Neural cell (in vitro differentiated cells): Measurements from ENCODE around the gene POLR3B.

Source experiments
- CTCF ChIP-seq: fragments of 450-650 bp; IDR thresholded peaks from 2 replicates; pipeline ENCODE4 v1.5.1; 2014; ENCODE audit warnings: antibody characterized with exemption, mild to moderate bottlenecking, moderate library complexity; ENCODE audit not compliant: poor library complexity, severe bottlenecking
- EP300 ChIP-seq: fragments of 450-650 bp; conservative IDR thresholded peaks from 2 replicates; pipeline ENCODE4 v1.6.1; 2014; ENCODE audit warnings: antibody characterized with exemption, mild to moderate bottlenecking, moderate library complexity; ENCODE audit not compliant: poor library complexity, severe bottlenecking
- POLR2AphosphoS5 ChIP-seq: IDR thresholded peaks from 2 replicates; pipeline ENCODE4 v1.6.1; 2012
- RAD21 ChIP-seq: fragments of 450-650 bp; conservative IDR thresholded peaks from 2 replicates; pipeline ENCODE4 v1.6.1; 2014; ENCODE audit warnings: antibody characterized with exemption, mild to moderate bottlenecking, moderate library complexity
- REST ChIP-seq: IDR thresholded peaks from 2 replicates; pipeline ENCODE4 v1.6.1; 2012; ENCODE audit warnings: borderline replicate concordance
- SMC3 ChIP-seq: fragments of 450-650 bp; conservative IDR thresholded peaks from 2 replicates; pipeline ENCODE4 v1.6.1; 2014; ENCODE audit warnings: antibody characterized with exemption, mild to moderate bottlenecking, moderate library complexity; ENCODE audit not compliant: poor library complexity

GRCh38 chr12:106461730-106462129 is 104.2 kb downstream of the POLR3B start:
- TF ChIP-seq CTCF (no peak), EP300 (no peak), REST (no peak), RAD21 (no peak), SMC3 (no peak), POLR2AphosphoS5 (no peak)
